DMS 273 treated with DMSO at 0.1 percent for 48 hours (cell line): ENCODE data around the gene CANX.

Experiments used
- DNase-seq: peaks from one replicate; lab custom pipeline; 2025; lab: John Stamatoyannopoulos, UW

Gene CANX

DNA sequence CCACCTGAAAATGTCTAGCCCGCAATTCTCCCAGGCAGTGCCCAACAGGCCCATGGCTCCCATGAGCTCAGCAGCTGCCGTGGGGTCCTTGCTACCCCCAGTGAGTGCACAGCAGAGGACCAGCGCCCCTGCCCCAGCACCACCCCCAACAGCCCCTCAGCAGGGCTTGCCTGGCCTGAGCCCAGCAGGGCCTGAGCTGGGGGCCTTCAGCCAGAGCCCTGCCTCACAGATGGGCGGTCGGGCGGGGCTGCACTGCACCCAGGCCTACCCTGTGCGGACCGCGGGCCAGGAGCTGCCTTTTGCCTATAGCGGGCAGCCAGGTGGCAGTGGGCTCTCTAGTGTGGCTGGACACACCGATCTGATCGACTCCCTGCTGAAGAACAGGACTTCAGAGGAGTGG lies 75.7 kb downstream of the CANX start:
- DNase-seq: no peak

DNA sequence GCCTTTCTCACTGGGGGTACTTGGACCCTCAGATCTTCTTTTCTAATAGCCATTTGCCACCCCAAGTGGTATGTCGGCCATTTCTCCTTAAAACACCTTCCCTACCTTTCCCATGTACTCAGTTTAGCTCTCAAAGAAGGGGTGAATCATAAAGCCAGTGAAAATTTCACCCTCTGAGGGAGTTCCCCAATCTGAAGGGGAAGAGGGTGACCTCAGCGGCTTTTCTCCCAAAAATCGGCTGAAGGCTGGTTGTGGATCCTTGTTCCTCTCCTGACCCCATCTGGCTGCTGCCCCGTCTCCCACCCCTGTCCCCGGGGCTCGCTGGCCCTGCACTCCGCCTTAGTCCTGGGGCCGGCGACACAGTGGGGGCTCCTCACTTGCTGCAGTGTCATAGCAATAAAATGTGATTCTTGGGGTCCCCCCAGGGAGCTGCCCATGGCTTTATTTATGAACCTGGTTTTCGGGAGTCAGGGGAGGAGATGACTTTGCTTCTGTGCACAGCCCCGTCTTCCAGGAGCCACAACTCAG lies 77.7 kb downstream of the CANX start:
- DNase-seq: no peak

DNA sequence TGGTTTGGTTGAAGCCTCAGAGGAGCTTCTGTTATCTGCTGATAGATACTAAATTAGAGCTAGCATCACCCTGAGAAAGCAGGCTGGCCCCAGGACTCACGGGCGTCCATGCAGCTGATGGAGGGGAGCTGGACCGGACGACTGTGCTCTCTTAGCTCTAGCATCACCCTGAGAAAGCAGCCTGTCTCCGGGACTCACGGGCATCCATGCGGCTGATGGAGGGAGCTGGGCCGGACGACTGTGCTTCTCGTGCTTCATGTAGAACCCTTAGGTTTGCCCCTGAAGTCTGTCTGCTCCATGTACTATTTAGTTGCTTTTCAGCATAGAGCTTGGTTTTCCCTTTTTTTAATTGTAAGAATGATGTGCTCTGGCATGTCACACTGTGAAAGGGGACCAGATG lies 78.7 kb downstream of the CANX start:
- no peak for DNase-seq

DNA sequence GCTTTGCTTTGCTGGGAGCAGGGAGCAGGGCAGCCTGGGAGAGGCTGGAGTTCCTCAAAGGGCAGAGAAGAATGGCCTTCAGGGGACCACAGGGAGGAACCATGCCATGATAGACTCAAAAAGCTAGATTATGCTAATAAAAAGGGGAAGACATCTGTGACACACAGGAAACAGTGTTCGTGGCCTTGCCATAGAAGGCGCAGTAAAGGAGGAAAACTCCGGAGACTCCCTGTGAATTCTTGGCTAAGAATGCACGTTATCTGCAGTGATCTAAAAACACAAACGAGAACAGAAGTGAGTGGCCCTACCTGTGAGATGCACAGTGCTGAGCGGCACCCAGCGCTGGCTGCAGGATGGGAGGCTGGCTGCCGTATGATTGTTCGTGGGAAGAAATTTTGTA lies 79.1 kb downstream of the CANX start:
- no peak for DNase-seq

DNA sequence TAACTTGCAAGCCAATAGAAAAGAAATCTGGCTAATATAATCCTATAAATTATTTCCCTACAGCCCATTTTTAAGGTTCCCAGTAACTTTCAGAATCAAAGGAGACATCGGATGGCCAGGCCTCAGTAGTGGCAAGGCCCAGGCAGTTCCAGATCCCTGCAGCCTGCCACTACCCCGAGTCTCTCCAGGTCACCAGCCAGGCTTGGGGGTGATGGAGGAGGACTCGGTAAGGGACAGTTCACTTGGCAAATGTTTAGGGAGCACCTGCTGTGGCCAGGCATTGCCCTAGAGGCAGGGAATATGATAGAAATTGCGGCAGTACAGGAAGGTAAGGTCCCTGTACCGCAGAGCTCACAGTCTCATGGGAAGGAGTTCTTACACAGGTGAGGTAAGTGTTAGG lies 79.8 kb downstream of the CANX start:
- DNase-seq: no peak

DNA sequence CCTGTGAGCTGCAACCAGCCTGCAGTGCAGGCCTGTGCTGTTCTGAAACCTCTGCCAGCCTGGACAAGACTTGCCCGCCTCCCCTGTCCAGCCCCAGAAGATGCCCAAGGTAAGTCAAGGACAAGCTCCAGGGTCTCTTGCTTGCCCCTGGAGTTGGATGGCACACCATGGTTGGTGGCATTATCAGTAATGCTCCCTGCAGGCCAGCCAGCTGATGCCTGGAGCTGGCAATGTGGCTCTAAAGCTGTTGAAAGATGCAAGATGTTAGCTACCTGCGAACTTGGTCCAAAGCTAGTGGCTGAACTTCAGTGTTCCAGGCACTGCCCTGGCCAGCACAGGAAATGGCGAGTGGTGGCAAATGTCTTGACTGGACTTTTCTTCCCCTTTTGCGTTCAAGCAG lies 81.1 kb downstream of the CANX start:
- no peak for DNase-seq

DNA sequence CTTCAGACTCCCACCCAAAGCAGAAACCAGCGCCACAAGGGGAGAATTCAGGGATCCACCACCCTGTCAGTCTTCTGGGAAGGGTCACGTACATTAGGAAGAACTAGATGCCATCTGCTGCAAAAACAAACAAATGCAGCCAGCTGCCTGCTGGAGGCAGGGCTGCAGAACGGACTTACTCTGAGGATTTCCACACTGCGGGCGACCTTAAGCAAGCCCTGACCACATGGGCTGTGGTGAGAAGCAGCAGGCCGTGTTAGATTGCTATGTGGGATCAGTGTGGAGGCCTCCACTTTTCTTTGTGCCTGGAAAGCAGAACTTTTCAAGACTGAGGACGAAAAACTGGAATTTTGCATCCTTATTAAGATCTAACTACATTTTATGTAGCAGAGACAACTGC lies 81.6 kb downstream of the CANX start:
- DNase-seq: no peak
